ENCODE measurements around the gene RNU11.

DNA sequence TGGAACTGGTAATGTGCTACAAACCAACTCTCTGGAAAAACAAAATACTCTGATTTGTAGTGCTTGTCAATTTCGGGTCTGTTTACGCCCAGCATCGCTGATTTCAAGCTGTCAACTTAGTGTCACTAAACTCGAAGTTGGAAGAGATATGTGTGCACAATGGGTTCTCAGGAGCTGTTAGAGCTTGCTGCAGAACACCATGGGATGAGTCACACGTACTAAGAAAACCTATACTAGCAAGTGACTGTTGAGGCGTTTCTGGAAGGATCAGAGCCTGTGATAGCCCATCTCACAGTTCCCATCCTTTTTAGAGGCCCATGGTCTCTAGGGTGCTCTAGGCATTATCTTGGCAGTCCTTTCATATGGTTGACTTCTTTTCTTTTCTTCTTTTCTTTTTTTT lies 34.4 kb downstream of the RNU11 start:
- no peak for TF ChIP-seq POLR2A (IDR thresholded peaks at IDR 0.05)
- TF ChIP-seq, protein P1, sequence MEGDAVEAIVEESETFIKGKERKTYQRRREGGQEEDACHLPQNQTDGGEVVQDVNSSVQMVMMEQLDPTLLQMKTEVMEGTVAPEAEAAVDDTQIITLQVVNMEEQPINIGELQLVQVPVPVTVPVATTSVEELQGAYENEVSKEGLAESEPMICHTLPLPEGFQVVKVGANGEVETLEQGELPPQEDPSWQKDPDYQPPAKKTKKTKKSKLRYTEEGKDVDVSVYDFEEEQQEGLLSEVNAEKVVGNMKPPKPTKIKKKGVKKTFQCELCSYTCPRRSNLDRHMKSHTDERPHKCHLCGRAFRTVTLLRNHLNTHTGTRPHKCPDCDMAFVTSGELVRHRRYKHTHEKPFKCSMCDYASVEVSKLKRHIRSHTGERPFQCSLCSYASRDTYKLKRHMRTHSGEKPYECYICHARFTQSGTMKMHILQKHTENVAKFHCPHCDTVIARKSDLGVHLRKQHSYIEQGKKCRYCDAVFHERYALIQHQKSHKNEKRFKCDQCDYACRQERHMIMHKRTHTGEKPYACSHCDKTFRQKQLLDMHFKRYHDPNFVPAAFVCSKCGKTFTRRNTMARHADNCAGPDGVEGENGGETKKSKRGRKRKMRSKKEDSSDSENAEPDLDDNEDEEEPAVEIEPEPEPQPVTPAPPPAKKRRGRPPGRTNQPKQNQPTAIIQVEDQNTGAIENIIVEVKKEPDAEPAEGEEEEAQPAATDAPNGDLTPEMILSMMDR (IDR thresholded peaks at IDR 0.05): no peak

All from testis (tissue), 2 donors.